Liver (tissue), 9 donors: ENCODE measurements around the gene FASTKD1. TPM values are rescaled to one million over a fixed set of nuclear protein-coding genes. Genes with fewer than 3 reads are reported as not detected.

Experiments
- DNase-seq: peaks from one replicate; pipeline ENCODE4 v3.0.0-alpha.2; 2017; ENCODE audit warnings: low spot score
- H3K27ac ChIP-seq, 2 donors: one replicate each; pipeline ENCODE4 v1.7.0; 2013; ENCODE audit warnings: inconsistent platforms in 2 of 2, low read length in 2 of 2, control low read depth in 1 of 2, low read depth in 1 of 2, mild to moderate bottlenecking in 1 of 2
- H3K27me3 ChIP-seq, 4 donors: one replicate each; pipeline versions ENCODE4 v1.6.1 to v1.7.0; 2013; ENCODE audit warnings: low read length in 3 of 4, inconsistent platforms in 1 of 4, mild to moderate bottlenecking in 1 of 4, moderate library complexity in 1 of 4; ENCODE audit not compliant: control insufficient read depth in 4 of 4, insufficient read depth in 4 of 4
- H3K36me3 ChIP-seq, 4 donors: one replicate each; pipeline versions ENCODE4 v1.6.1 to v1.7.0; 2013; ENCODE audit warnings: low read length in 3 of 4, mild to moderate bottlenecking in 3 of 4, low read depth in 1 of 4, moderate library complexity in 1 of 4; ENCODE audit not compliant: control insufficient read depth in 4 of 4, insufficient read depth in 3 of 4
- H3K4me1 ChIP-seq, 4 donors: one replicate each; pipeline versions ENCODE4 v1.6.1 to v1.7.0; 2013; ENCODE audit warnings: low read length in 3 of 4, mild to moderate bottlenecking in 3 of 4, moderate library complexity in 1 of 4; ENCODE audit not compliant: control insufficient read depth in 4 of 4, insufficient read depth in 4 of 4
- H3K4me3 ChIP-seq, 3 donors: one replicate each; pipeline versions ENCODE4 v1.6.1 to v1.7.0; 2013; ENCODE audit warnings: low read length in 3 of 3, control low read depth in 1 of 3, low read depth in 1 of 3, mild to moderate bottlenecking in 1 of 3
- H3K9ac ChIP-seq, 2 donors: one replicate each; pipeline ENCODE4 v1.7.0; 2013; ENCODE audit warnings: low read length in 2 of 2, mild to moderate bottlenecking in 2 of 2, moderate library complexity in 2 of 2, control low read depth in 1 of 2, low read depth in 1 of 2
- H3K9me3 ChIP-seq, 4 donors: one replicate each; pipeline versions ENCODE4 v1.6.1 to v1.7.0; 2013; ENCODE audit warnings: low read length in 3 of 4; ENCODE audit not compliant: control insufficient read depth in 4 of 4
- EGR1 ChIP-seq, 2 donors: IDR thresholded peaks; 2 replicates each; pipeline ENCODE4 v1.6.1; 2016 to 2018; ENCODE audit warnings: antibody characterized with exemption in 2 of 2, low read depth in 2 of 2
- FOXA1 ChIP-seq: IDR thresholded peaks from 2 replicates; pipeline ENCODE4 v1.6.1; 2016; ENCODE audit warnings: antibody characterized with exemption
- GABPA ChIP-seq, 2 donors: IDR thresholded peaks in 1 of 2; conservative IDR thresholded peaks in 1 of 2; 2 replicates each; pipeline ENCODE4 v1.6.1; 2016; ENCODE audit warnings: antibody characterized with exemption in 2 of 2, mild to moderate bottlenecking in 1 of 2, moderate library complexity in 1 of 2
- HNF4A ChIP-seq, 2 donors: conservative IDR thresholded peaks; 2 replicates each; pipeline ENCODE4 v1.6.1; 2016; ENCODE audit warnings: antibody characterized with exemption in 2 of 2, mild to moderate bottlenecking in 2 of 2
- HNF4G ChIP-seq: IDR thresholded peaks from 2 replicates; pipeline ENCODE4 v1.6.1; 2016; ENCODE audit warnings: antibody characterized with exemption
- JUND ChIP-seq, 2 donors: IDR thresholded peaks; 2 replicates each; pipeline ENCODE4 v1.6.1; 2016; ENCODE audit warnings: antibody characterized with exemption in 2 of 2
- NR2F2 ChIP-seq: IDR thresholded peaks from 2 replicates; pipeline ENCODE4 v1.6.1; 2016; ENCODE audit warnings: antibody characterized with exemption
- RAD21 ChIP-seq, 2 donors: IDR thresholded peaks; 2 replicates each; pipeline ENCODE4 v1.6.1; 2016; ENCODE audit warnings: antibody characterized with exemption in 2 of 2, mild to moderate bottlenecking in 2 of 2
- RXRA ChIP-seq, 2 donors: IDR thresholded peaks; 2 replicates each; pipeline ENCODE4 v1.6.1; 2017 to 2018; ENCODE audit warnings: antibody characterized with exemption in 2 of 2, mild to moderate bottlenecking in 1 of 2
- SP1 ChIP-seq: IDR thresholded peaks from 2 replicates; pipeline ENCODE4 v1.6.1; 2018; ENCODE audit warnings: antibody characterized with exemption, mild to moderate bottlenecking
- TAF1 ChIP-seq: conservative IDR thresholded peaks from 2 replicates; pipeline ENCODE4 v1.6.1; 2016; ENCODE audit warnings: antibody characterized with exemption, mild to moderate bottlenecking
- YY1 ChIP-seq: IDR thresholded peaks from 2 replicates; pipeline ENCODE4 v1.6.1; 2016; ENCODE audit warnings: antibody characterized with exemption, mild to moderate bottlenecking
- WGBS: extraction: QIAGEN DNeasy Blood & Tissue Kit; methylation state at CpG from one replicate; pipeline ENCODE4 v1.1.7; 2013; 5-methylcytosine and 5-hydroxymethylcytosine counted together
- polyA plus RNA-seq, 2 donors: library from polyadenylated mRNA; stranded (reverse) in 1 of 2; unstranded in 1 of 2; fragments of 200-250 nt in 1 of 2; fragments of >200 nt in 1 of 2; fragmentation: Nextera tagmentation in 1 of 2; extraction: Ambion mirVana in 1 of 2; gene quantifications; one replicate each; pipeline versions ENCODE4 v1.2.1 to v1.2.3, GENCODE V29; 2013 to 2015
- total RNA-seq, 2 donors: library from RNA; depleted of rRNA; stranded (reverse); fragments of >200 nt; gene quantifications; one replicate each; pipeline ENCODE4 v1.2.3, GENCODE V29; 2014
- TF ChIP-seq, protein P1 (sequence below): IDR thresholded peaks from 2 replicates; pipeline ENCODE4 v1.6.1; 2016; ENCODE audit warnings: antibody characterized with exemption
- TF ChIP-seq, protein P2 (sequence below): IDR thresholded peaks from 2 replicates; pipeline ENCODE4 v1.6.1; 2016; ENCODE audit warnings: antibody characterized with exemption
- donor health status: healthy.
- donor health status: healthy.
- donor health status: healthy.
- donor health status: healthy.
- donor health status: healthy.

Gene FASTKD1
- total and polyA plus RNA-seq, 4 donors = 6.7 to 20.7 (median 16.2) TPM

DNA sequence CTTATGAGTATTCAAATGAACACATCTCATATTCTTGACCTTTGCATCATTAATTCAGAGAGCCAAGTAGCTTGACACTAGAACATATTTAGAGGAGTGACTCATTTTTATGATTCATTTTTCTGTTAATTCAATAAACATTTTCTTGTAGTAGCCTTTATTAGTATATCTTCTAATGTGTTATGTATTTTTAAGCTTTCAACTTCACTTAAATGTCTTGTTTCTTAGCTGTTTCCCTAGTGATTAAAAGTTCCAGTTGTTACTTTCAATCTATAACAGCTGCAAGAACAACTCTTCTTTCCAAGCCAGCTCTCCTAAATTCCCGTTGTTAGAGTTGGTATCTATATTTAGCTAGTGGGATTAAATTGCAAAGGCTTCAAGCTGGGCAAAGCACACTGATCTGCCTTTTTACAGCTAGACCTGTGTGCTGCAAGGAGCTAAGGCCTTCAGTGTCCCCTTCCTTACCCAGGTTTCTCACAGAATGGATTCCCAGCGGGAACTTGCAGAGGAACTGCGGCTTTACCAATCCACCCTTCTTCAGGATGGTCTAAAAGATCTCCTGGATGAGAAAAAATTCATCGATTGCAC is 64.3 kb downstream of the FASTKD1 start, which contains the start of gene KLHL41:
Gene KLHL41, plus strand, starts transcription at position 405 of the 588 bp plus-strand sequence. Its CDS starts 77 bp downstream, at position 482.
- TF ChIP-seq HNF4G = no peak
- no peak for TF ChIP-seq SP1
- no peak for TF ChIP-seq NR2F2
- no peak for TF ChIP-seq GABPA (IDR thresholded peaks at IDR 0.05 in 1 of 2, conservative IDR thresholded peaks at IDR 0.05 in 1 of 2)
- no peak for TF ChIP-seq HNF4A (conservative IDR thresholded peaks at IDR 0.05)
- no peak for TF ChIP-seq JUND (IDR thresholded peaks at IDR 0.05)
- TF ChIP-seq, protein P1, sequence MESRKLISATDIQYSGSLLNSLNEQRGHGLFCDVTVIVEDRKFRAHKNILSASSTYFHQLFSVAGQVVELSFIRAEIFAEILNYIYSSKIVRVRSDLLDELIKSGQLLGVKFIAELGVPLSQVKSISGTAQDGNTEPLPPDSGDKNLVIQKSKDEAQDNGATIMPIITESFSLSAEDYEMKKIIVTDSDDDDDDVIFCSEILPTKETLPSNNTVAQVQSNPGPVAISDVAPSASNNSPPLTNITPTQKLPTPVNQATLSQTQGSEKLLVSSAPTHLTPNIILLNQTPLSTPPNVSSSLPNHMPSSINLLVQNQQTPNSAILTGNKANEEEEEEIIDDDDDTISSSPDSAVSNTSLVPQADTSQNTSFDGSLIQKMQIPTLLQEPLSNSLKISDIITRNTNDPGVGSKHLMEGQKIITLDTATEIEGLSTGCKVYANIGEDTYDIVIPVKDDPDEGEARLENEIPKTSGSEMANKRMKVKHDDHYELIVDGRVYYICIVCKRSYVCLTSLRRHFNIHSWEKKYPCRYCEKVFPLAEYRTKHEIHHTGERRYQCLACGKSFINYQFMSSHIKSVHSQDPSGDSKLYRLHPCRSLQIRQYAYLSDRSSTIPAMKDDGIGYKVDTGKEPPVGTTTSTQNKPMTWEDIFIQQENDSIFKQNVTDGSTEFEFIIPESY = no peak
- no peak for TF ChIP-seq EGR1 (IDR thresholded peaks at IDR 0.05; ENCODE audit: low read depth in 2 of 2)
- no peak within 1 kb of the TSS for H3K9ac ChIP-seq
- H3K4me3 ChIP-seq = no peak within 1 kb of the TSS
- no peak within 1 kb of the TSS for H3K27ac ChIP-seq
- peaks cover 0 to under 1% (median 0%) of the 10 kb centered on the region in 4 donors for H3K36me3 ChIP-seq
- no peaks in the 10 kb centered on the region for H3K9me3 ChIP-seq
- H3K27me3 ChIP-seq = no peaks in the 10 kb centered on the region
- no peaks in the 10 kb centered on the region for H3K4me1 ChIP-seq
- WGBS = 86% methylated on average over 4 of the region's 4 CpGs
- no peak for DNase-seq

DNA sequence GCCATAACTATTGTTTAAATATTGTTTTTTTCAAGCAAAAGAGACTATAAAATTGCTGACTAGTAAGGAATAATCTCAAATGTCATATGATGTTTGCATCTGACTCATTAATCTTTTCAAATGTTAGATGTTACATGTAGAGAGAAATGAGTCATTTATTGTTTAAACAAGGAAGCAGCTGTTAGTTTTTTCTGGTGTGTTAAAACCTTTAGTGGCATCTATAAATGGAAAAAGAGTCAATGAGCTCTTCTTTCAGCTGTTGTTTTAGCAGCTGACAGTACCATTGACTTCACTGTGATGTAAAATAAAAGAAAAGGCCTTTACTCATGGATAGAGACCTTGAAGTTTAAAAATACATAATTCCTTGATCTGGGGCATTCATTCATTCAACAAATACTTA is 66.0 kb downstream of the FASTKD1 start:
- no peak overlapping the region for H3K27ac ChIP-seq
- no peak overlapping the region for H3K9ac ChIP-seq
- H3K36me3 ChIP-seq = peaks cover 0 to 2% (median 0%) of the 10 kb centered on the region in 4 donors
- no peaks in the 10 kb centered on the region for H3K27me3 ChIP-seq
- no peak for DNase-seq
- H3K9me3 ChIP-seq = no peaks in the 10 kb centered on the region
- TF ChIP-seq YY1 (no peak), JUND (IDR thresholded peaks at IDR 0.05) (peak in 1 of 2 donors; percentile 26), TAF1 (no peak), FOXA1 (no peak), SP1 (no peak)
- no peak overlapping the region for H3K4me3 ChIP-seq
- no peaks in the 10 kb centered on the region for H3K4me1 ChIP-seq

DNA sequence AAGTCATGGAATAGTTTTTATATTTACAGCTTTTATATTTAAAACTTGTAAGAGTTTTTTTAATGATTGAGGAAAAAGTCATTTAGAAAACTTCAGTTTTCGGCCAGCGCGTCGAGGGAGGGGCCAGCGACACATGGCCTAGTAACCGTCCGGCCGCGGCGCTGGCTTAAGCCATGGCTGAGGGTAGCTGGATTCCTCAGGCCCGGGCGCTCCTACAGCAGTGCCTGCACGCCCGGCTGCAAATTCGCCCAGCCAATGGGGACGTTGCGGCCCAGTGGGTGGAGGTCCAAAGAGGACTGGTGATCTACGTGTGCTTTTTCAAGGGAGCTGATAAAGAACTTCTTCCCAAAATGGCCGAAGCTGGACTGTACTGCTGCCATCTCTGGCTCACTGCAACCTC is 69.0 kb downstream of the FASTKD1 start:
- no peaks in the 10 kb centered on the region for H3K9me3 ChIP-seq
- H3K4me3 ChIP-seq = no peak overlapping the region
- H3K36me3 ChIP-seq = peaks cover 0 to 6% (median 3%) of the 10 kb centered on the region in 4 donors
- 98% methylated on average over 19 of the region's 19 CpGs for WGBS
- DNase-seq = no peak
- no peak for TF ChIP-seq HNF4A (conservative IDR thresholded peaks at IDR 0.05)
- TF ChIP-seq, protein P2, sequence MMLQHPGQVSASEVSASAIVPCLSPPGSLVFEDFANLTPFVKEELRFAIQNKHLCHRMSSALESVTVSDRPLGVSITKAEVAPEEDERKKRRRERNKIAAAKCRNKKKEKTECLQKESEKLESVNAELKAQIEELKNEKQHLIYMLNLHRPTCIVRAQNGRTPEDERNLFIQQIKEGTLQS = no peak
- no peak for TF ChIP-seq EGR1 (IDR thresholded peaks at IDR 0.05; ENCODE audit: low read depth in 2 of 2)
- no peak for TF ChIP-seq GABPA (IDR thresholded peaks at IDR 0.05 in 1 of 2, conservative IDR thresholded peaks at IDR 0.05 in 1 of 2)
- no peak for TF ChIP-seq FOXA1
- TF ChIP-seq RAD21 (IDR thresholded peaks at IDR 0.05) = no peak
- TF ChIP-seq, protein P1 = no peak
- TF ChIP-seq RXRA (IDR thresholded peaks at IDR 0.05) = no peak
- no peak for TF ChIP-seq HNF4G
- no peak for TF ChIP-seq YY1
- no peak overlapping the region for H3K9ac ChIP-seq
- no peaks in the 10 kb centered on the region for H3K27me3 ChIP-seq
- no peak overlapping the region for H3K27ac ChIP-seq
- no peaks in the 10 kb centered on the region for H3K4me1 ChIP-seq
